Measurements from ENCODE around the gene CYTH3.
A peak's percentile ranks its signal among the peaks of the same experiment; 100 is the strongest.
"Not testable (repeated sequence)": the region's sequence is repeated elsewhere in the genome, so short reads cannot be mapped to it uniquely, and the experiment has no call there.

CYTH3 gene

GRCh38 chr7:6202117-6202516 lies 70.3 kb downstream of the CYTH3 start:
- TF ChIP-seq CTCF (IDR thresholded peaks at IDR 0.05; ENCODE audit: unreplicated experiment in 3 of 3), result no peak
- H3K27ac Mint-ChIP-seq, result no peak overlapping the region
- H3K27me3 Mint-ChIP-seq (ENCODE audit: low read depth), result no peaks in the 10 kb centered on the region
- no peaks in the 10 kb centered on the region for H3K36me3 Mint-ChIP-seq (ENCODE audit: low read depth)
- H3K9me3 Mint-ChIP-seq, result no peaks in the 10 kb centered on the region
- H3K4me3 Mint-ChIP-seq, result no peak overlapping the region
- H3K4me1 Mint-ChIP-seq, result peaks cover 28% of the 10 kb centered on the region

- peaks cover 21% of the 10 kb centered on the region for H3K4me1 Mint-ChIP-seq
- H3K9me3 Mint-ChIP-seq, result no peaks in the 10 kb centered on the region
- TF ChIP-seq CTCF (IDR thresholded peaks at IDR 0.05; ENCODE audit: unreplicated experiment in 3 of 3), result no peak
- no peak overlapping the region for H3K27ac Mint-ChIP-seq
- H3K27me3 Mint-ChIP-seq (ENCODE audit: low read depth), result no peaks in the 10 kb centered on the region
- H3K4me3 Mint-ChIP-seq, result no peak overlapping the region
- H3K36me3 Mint-ChIP-seq (ENCODE audit: low read depth), result no peaks in the 10 kb centered on the region
Observed at GRCh38 chr7:6200971-6201370, 71.5 kb downstream of the CYTH3 start.

GRCh38 chr7:6198689-6199595 lies 73.5 kb downstream of the CYTH3 start:
- Mint-ChIP-seq H3K9me3 (no peaks in the 10 kb centered on the region), H3K36me3 (ENCODE audit: low read depth) (no peaks in the 10 kb centered on the region), H3K4me3 (no peak overlapping the region), H3K4me1 (peaks cover 20% of the 10 kb centered on the region), H3K27me3 (ENCODE audit: low read depth) (no peaks in the 10 kb centered on the region), H3K27ac (peak overlapping the region in 2 of 3 experiments; percentile 27 to 50)
- no peak for TF ChIP-seq CTCF (IDR thresholded peaks at IDR 0.05; ENCODE audit: unreplicated experiment in 3 of 3)

- Mint-ChIP-seq H3K4me3 (no peak overlapping the region), H3K27ac (no peak overlapping the region), H3K27me3 (ENCODE audit: low read depth) (no peaks in the 10 kb centered on the region), H3K9me3 (no peaks in the 10 kb centered on the region), H3K36me3 (ENCODE audit: low read depth) (no peaks in the 10 kb centered on the region), H3K4me1 (peaks cover 20% of the 10 kb centered on the region)
- TF ChIP-seq CTCF (IDR thresholded peaks at IDR 0.05; ENCODE audit: unreplicated experiment in 3 of 3), result no peak
Observed at GRCh38 chr7:6197801-6198551, 74.4 kb downstream of the CYTH3 start.

GRCh38 chr7:6193709-6194108 lies 78.7 kb downstream of the CYTH3 start:
- no peaks in the 10 kb centered on the region for H3K9me3 Mint-ChIP-seq
- H3K27me3 Mint-ChIP-seq (ENCODE audit: low read depth), result no peaks in the 10 kb centered on the region
- peak overlapping the region in 2 of 3 experiments; percentile 22 to 40 for H3K27ac Mint-ChIP-seq
- no peak for TF ChIP-seq CTCF (IDR thresholded peaks at IDR 0.05; ENCODE audit: unreplicated experiment in 3 of 3)
- H3K4me1 Mint-ChIP-seq, result peaks cover 7% of the 10 kb centered on the region
- H3K36me3 Mint-ChIP-seq (ENCODE audit: low read depth), result peaks cover 7% of the 10 kb centered on the region
- H3K4me3 Mint-ChIP-seq, result no peak overlapping the region

GRCh38 chr7:6190563-6190962 lies 81.9 kb downstream of the CYTH3 start:
- not testable (repeated sequence) for H3K27ac Mint-ChIP-seq; H3K27me3 Mint-ChIP-seq (ENCODE audit: low read depth); H3K4me1 Mint-ChIP-seq; H3K4me3 Mint-ChIP-seq; H3K9me3 Mint-ChIP-seq
- H3K36me3 Mint-ChIP-seq (ENCODE audit: low read depth), result peaks cover 32% of the 10 kb centered on the region
